ENCODE data around the gene MEPE. TPM values are rescaled to one million over a fixed set of nuclear protein-coding genes. Genes with fewer than 3 reads are reported as not detected.

MEPE gene
- polyA plus RNA-seq, 10 donors: not detected

DNA sequence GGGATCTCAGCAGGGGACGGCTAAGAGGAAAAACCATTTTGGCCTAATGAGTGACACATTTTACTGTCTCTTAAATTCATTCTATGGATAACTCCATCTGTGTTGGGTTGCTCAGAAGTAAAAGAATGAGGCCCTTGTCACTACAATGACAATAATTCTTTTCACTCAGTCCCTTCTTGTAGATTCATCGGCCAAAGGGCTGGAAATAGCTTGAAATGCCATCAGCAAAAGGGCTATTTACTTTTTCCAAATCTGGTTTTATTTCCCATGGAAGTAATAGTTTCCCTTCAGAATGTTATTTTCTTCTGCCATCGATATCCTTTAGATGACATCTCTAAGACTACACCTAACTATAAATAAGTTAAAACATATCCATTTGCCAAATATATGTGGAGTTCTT is 7.4 kb downstream of the MEPE start:
- DNase-seq: no peak

DNA sequence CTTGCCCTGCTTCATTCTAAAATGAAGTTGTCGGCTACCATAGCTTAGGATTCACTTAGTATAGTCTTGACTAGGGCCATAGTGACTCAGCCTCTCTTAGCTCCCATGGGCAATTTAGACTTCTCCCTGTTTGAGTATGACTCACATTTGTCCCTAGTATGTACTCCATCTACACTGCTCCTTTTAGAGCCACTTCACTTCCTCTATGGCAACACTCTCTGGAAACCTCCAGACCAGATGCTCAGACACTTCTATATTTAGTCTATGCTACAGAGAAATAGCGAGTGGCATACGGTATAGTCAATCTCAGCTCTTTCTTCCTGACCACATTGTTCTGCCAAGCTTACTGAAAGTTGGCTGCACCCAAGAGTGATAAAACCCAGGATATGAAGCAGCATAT is 11.2 kb downstream of the MEPE start:
- DNase-seq: peak in 2 of 3 donors; percentile 50 to 84

DNA sequence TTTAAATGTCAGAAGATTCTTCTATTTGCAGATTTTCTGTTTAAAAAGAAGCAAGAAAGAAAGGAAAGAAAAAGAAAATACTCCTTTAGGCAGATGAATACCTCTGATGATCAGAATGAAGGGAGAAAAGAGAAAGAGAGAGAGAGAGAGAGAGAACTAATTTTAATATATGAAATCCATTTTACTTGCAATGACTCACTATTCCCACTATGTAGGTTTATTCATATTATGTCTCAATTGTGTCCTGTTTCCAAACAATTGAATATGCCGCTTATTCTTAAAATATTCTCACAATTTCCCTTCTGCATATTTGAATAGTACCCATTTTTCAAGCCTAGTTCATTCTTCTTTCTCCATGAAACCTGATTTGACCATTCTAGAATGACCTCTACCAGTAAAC is 11.7 kb downstream of the MEPE start:
- DNase-seq: no peak

DNA sequence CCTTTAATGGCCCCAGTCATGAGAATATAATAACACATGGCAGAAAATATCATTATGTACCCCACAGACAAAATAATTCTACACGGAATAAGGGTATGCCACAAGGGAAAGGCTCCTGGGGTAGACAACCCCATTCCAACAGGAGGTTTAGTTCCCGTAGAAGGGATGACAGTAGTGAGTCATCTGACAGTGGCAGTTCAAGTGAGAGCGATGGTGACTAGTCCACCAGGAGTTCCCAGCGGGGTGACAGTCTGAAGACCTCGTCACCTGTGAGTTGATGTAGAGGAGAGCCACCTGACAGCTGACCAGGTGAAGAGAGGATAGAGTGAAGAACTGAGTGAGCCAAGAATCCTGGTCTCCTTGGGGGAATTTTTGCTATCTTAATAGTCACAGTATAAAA is 13.5 kb downstream of the MEPE start:
- DNase-seq: no peak

DNA sequence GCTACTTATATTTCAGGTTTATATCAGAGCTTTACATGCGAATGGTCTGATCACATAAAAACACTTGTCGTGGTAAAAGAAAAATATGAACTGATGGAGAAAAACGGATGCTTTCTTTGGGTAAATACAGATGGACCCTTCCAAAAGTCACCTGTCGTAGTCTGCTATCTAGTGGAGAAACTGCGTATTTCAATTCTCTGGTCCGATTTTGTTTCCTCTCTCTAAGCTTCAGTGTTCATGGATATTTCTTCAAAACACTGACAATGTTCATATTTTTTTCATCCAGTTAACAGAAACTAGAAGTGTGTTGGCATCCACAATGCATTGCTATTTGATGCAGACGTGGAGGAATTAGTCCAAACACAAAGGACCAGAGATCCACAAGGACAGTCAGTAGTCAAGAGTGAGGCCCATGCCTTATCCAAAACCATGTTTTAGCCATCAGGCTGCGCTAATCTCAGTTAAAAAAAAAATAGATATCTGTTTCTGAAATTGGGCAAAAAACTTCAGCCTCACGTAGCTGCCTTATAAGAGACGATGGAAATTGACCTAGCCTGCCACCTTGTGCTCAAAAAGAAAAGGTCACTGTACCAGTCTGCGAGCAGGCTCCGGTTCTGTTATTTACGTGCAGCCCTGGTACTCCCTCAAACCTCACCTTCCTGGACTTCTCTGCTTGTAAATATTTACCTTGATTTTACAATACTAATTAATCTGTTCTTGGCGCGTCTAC is 16.0 kb downstream of the MEPE start:
- peak; percentile 52 to 82 (median 69) for DNase-seq

DNA sequence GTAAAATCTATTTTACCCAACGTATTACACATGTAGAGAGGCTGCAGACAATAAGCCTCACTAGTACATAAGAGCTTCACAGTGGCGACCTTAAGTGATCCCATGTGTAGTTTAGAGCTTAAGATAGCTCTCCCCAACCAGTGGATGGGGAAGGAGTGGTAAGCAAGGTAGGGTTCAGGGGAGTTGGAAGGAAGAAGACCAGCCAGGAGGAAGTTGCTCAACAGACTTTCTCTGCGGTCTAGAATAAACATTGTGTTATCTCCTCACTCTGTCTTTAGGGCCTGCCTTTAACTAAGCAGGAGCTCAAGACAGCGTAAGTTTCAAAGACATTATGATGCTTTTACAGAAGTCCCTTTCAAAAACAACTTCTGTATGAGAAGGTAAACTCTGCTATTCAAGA is 16.8 kb downstream of the MEPE start:
- no peak for DNase-seq

DNA sequence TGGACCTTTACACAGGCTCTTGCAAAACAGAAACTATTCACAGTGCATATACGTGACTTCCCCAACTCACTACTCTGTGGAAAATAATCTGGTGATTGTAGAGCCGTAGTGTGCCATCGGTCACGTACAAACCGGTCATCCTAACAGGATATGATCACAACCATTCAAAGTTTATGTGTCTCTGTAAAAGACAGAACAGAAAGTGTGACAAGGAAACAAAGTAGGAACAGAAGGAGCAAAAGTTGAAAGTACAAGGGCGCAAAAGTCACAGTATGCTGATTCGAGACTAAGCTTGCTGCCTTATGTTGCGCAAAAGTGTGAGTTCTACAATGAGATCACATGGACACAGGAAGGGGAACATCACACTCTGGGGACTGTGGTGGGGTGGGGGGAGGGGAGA is 18.6 kb downstream of the MEPE start:
- peak in 1 of 3 donors; percentile 44 for DNase-seq

DNA sequence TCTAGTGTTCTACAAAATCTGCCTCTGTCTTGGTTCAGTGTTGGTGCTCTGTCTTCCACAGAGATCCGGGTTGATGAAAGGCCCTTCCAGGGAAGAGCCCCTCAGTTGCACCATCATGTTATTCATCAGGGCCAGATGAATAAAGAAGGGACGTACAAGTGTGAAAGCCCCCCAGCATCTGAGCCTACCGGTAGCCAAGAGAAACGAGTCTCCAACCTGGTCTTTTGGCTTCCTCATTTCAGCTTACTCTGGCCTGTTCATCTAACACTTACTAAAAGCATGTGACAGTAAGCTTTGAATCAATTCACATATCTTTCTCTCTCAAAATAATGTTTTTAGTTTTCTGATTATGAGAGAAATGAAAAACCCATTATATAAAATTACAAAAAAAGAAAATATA is 19.2 kb downstream of the MEPE start:
- DNase-seq: no peak

DNA sequence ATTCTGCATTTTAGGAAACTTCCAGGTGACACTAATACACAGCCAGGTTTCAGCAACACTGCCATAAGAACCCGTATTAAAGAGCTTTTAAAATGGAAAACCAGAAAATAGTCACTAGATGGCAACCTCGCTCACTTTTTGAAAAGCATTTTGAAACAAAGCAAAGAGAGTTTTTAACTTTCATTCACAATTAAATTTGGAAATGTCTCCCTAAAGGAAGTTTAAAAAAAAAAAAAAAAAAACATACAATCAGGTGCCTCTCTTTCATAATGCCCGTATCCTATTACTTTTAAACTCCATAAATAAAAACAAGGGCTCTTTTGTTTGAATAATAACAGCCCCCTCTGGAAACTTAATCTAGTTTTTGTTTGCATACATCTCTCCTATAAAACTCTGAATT is 20.3 kb downstream of the MEPE start:
- peak in 2 of 3 donors; percentile 59 to 72 for DNase-seq

DNA sequence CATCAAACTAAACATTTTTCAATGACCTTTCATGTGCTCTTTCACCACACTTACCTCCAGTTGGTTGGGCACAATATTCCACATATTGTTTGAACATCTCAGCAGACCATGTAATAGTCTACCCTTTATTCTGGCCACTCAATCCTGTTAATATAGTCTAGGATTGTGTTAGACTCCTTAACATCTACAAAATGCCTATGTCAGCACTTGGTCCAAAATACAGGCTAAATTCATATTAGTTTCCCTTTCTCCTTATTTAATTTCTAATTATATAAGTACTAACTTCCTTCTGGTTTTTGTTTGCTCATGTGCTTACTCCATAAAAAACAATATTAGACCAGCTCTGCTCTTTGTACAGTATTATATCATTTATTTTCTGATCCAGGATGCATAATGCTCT is 21.1 kb downstream of the MEPE start:
- no peak for DNase-seq

DNA sequence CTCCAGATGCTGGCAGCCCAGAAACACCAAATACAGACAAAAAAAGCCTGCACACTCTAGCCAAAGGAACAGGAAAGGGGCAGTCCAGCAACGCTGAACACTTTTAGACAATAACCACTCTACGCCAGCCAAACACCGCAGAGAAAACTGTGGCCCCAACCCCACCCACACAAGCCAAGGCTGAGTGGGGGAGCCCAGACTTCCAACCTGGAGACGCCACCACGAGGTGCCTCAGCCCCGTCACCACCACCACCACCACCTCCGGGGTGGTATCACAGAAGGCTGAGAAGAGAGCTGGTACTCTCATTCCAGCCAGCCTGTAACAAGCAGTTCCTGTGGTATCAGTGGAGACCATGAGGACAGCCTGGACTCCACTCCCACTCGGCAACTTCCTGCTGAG is 22.8 kb downstream of the MEPE start:
- no peak for DNase-seq

DNA sequence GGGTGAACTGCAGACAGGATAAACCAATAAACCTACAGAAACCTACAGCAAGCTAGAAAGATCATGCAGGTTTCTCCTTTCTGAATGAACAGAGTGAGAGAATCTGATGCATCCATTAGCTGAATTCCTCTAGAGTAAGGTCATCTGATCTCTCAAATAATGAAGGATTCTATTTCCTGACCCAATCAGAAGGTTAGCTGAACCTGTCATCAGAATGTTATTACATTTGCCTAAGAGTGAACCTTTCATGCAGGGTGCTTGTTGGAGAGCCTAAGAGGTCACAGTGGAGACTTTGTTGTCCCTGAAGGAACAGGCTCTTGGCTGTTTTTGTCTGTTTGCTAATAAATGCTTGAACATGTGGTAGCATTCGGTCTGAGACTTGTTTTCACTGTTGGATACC is 24.0 kb downstream of the MEPE start:
- DNase-seq: no peak

DNA sequence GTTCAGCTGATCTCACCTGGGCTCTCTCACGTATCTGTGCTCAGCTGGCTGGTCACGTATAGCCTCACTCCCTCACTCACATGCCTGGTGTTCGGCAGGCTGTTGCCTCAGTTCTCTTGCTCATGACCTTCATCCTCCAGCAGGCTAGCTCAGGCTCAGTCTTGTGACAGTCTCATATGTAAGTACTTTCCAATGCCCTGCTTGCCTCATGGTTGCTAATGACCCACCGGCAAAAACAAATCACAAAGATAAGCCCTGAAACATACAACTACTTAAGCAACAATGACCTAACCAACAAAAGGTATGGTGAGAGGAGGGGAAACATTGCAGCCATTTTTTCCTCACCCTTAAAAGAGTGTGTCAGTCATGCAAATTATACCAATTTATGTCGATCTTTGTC is 25.0 kb downstream of the MEPE start:
- no peak for DNase-seq

DNA sequence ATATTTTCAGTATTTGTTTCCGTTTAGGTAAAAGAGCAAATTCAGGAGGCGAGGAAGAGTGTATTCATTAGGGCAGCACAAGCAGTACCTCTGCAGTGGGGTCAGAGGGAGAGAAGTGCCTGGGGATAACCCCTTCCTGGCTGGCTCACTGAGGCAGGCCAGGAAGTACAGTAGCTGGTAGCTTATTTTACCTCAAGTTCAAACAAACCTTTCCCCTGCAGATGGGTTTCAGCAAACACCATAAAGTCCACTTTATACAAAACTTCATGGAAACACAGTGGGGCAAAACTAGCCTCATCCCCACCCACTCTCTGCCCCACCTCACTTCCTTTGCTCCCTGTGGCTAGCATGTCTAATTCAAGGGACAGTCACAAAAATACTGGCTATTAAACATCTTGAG is 29.5 kb downstream of the MEPE start:
- DNase-seq: no peak

DNA sequence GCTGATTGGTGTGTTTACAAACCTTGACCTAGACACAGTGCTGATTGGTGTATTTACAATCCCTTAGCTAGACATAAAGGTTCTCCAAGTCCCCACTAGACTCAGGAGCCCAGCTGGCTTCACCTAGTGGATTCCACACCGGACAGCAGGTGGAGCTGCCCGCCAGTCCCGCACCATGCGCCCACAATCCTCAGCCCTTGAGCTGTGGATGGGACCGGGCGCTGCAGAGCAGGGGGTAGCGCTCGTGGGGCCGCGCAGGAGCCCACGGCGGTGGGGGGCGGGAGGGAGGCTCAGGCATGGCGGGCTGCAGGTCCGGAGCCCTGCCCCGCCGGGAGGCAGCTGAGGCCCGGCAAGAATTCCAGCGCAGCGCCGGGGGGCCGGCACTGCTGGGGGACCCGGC is 30.7 kb downstream of the MEPE start:
- DNase-seq: no peak

DNA sequence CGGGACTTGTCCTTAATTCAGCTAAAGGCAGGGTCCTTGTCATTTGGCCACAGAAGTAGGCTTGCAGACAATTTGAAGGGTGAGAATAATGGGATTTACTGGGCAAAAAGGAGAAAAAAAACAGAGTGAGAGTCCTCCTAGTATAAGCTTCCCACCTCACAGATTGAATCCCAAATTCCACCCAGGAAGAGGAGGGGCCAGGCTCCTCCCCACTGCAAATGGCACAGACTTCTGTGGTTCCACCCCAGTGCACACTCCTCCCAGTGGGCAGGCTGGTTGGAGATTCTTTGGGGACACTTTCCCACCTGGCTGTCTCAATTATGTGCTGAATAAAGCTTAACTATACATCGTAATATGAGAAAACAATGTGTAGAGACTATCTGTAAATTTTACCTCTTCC is 31.6 kb downstream of the MEPE start:
- DNase-seq: no peak

DNA sequence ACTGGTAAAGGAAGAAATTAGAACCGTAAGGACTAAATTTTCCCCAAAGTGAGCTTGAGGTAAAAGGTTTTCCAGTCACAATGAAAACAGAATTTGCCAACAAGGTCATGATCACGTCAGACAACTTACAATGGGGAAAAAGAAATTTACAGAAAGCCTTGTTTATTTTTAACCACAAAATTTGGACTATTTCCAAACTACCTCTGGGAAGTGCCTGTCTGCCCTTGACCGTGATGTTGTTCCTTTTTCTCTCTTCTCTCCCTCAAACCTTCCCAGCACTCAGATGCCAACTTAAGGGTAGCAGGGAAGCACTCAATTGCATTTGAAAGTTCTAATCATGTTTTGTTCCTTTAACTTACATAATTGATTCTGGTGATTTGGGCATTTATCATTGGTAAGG is 32.5 kb downstream of the MEPE start:
- no peak for DNase-seq

DNA sequence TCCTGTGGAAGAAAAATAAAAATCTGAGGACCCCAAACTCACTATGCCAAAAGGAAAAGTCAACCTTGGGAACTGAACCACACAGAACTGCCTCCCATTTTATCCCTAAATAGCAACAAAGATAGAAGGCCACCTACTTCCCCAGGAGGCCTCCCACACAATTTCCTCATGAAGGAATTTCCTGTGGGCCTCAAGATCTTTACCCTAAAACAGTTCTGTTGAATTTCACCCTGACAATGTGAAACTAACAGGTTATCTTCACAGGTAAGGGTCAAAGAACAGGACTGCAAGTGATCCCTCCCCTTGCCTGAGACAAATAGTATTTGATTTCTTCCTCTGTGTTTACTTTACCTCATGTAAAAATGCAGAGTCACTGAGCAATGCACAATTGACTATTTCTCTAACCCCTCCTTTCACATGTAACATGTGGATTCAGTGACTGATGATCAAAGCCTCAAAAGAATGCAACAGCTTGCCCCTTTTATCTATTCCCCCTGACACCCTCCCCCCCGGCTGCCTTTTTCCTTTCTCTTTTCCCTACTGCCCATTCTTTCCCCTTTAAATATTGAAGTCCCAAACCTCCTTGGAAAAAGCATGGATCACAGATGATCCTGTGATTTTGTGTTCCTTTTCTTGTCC is 33.3 kb downstream of the MEPE start:
- DNase-seq: peak in 1 of 3 donors; percentile 16

DNA sequence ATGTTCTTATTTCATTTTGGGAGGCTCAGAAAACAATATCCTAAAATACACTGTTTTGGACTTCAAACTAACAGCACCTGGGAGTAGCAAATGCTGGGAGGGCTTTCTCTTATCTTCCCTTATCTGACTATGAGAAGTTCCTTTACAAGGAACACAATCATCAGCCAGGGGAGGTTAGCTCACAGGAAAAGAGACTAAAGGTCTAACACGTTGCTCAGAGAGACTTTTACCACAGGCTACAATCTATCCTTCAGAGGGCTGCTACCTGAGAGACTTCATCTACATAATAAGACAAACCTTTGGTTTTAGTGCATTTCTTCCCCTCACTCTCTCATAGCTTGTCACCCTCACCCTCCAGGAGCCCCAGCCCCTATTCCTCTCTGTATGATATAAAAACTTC is 35.8 kb downstream of the MEPE start:
- no peak for DNase-seq

DNA sequence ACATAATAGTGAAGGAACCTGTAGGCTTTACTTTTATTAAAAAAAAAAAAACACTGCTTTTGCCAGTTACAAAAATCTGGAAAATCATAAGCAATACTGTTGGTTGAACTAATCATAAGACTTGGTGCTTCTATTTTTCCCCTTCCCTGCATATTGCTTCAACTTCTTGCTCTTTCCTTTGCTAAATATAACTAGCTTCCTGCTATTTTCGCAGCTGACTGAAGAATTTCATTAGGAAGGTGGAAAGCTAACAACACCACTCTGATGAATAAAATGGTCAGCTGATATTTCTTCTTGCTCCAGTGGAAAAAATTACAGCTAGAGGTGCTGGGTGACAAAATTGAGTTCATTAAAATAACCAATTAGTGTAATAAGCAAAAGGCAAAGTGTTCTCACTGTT is 39.3 kb downstream of the MEPE start:
- peak in 1 of 3 donors; percentile 15 for DNase-seq

DNA sequence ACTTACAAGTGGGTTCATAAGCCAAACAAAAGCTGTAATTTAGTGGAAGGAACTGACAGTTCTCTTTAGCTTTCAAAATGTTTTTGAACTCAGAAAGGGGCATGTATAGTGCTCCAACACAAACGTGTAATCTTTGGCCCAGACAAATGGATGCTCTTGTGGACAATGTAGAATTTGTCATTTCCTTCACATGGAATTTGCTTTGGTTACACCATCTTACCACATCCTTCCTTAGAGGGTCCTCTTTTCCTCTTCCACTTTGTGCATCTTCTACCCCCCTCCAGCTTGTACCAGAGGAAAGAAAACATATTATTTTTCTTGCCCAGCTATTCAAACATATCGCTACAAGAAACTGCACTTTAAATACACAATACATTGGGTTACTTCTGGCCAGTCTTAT is 42.4 kb downstream of the MEPE start:
- no peak for DNase-seq

DNA sequence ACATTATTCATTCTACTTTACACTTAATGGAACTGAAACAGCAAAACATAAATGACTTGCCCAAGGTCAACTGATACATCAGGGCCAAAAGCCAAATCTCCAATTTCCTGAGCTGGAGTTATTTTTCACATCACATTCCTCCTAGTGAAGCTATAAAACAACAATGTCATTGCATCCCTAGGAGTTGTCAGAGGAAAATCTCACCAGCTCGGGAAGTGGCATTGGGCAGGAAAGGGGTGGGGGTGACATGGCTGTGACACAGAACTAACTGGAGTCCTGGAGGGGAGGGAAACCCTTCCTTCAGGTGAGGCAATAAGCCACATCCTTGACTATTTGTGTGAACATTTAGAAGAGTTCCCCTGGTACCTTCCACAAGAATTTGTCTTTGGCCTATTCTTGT is 47.3 kb downstream of the MEPE start:
- DNase-seq: no peak

DNA sequence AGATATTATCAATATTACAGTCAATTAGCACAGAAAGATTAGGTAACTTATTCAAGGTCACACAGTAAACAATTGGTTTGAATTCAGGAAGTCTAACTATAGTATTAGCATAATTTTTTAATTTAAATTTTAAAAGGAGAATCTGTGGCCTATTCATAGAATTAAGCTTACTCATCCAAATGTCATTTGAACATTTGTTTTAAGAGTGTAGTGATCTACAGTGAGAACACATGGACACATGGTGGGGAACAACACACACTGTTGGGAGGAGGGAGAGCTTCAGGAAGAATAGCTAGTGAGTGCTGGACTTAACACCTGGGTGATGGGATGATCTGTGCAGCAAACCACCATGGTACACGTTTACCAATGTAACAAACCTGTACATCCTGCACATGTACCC is 48.3 kb downstream of the MEPE start:
- DNase-seq: no peak

DNA sequence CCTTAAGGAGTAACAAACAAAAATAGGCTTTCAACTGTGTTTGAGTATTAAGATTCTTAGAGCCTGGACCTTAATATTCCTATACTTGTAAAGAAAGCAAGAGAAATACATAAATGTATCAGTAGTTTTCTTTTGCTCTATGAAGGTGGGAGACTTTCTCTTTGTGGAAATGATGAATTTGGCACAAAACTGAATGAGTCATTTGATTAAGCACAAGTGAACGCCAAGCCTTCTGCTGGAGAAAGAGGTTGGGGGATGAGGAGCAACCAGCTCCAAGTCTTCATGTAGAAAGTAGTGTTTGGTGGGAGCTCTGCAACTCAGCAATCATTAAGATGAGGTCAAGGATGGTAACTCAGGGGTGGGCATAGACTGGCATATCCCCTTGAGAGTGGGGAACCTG is 49.6 kb downstream of the MEPE start:
- no peak for DNase-seq

Data from muscle of back (tissue), 11 donors.